A549 (cell line): ENCODE data around the gene STK33.

Source experiments
- CEBPB ChIP-seq, 2 experiments: fragments of >200 bp in 1 of 2; sonication (Bioruptor Twin) in 1 of 2; formaldehyde crosslinking in 1 of 2; IDR thresholded peaks; 2 replicates each; pipeline ENCODE4 v1.6.1; 2012 to 2016
- CTCF ChIP-seq: fragments of >200 bp; sonication (Bioruptor Twin); formaldehyde crosslinking; IDR thresholded peaks from 3 replicates; pipeline ENCODE4 v1.5.1; 2016
- JUN ChIP-seq, 2 experiments: fragments of >200 bp; sonication (Bioruptor Twin); formaldehyde crosslinking; IDR thresholded peaks; 2 replicates in 1 of 2; 3 replicates in 1 of 2; pipeline ENCODE4 v1.6.1; 2016 to 2017
- PBX3 ChIP-seq: IDR thresholded peaks from 2 replicates; pipeline ENCODE4 v1.6.1; 2012
- RAD21 ChIP-seq, 2 experiments: fragments of >200 bp in 1 of 2; sonication (Bioruptor Twin) in 1 of 2; formaldehyde crosslinking in 1 of 2; IDR thresholded peaks in 1 of 2; conservative IDR thresholded peaks in 1 of 2; 2 replicates in 1 of 2; 3 replicates in 1 of 2; pipeline ENCODE4 v1.6.1; 2012 to 2018; ENCODE audit warnings: inconsistent platforms in 1 of 2
- RFX5 ChIP-seq: fragments of 450-650 bp; IDR thresholded peaks from 2 replicates; pipeline ENCODE4 v1.7.1; 2014; ENCODE audit warnings: antibody characterized with exemption, mild to moderate bottlenecking, moderate library complexity
- SMC3 ChIP-seq: fragments of >200 bp; sonication (Bioruptor Twin); formaldehyde crosslinking; IDR thresholded peaks from 3 replicates; pipeline ENCODE4 v1.6.1; 2018; ENCODE audit warnings: inconsistent platforms
- TP53 ChIP-seq: fragments of 250-450 bp; sonication (Bioruptor Pico); IDR thresholded peaks from 2 replicates; pipeline ENCODE4 v1.5.0; 2021; ENCODE audit warnings: mild to moderate bottlenecking, moderate library complexity
- USF2 ChIP-seq: fragments of 450-650 bp; IDR thresholded peaks from 2 replicates; pipeline ENCODE4 v1.6.1; 2014; ENCODE audit warnings: antibody characterized with exemption

- TF ChIP-seq USF2 (no peak), RAD21 (conservative IDR thresholded peaks at IDR 0.05 in 1 of 2, IDR thresholded peaks at IDR 0.05 in 1 of 2) (no peak), JUN (IDR thresholded peaks at IDR 0.05) (no peak), RFX5 (no peak), TP53 (no peak), SMC3 (no peak), CTCF (no peak), CEBPB (IDR thresholded peaks at IDR 0.05) (no peak), PBX3 (no peak)
Measured at GRCh38 chr11:8361206-8361605, 232.8 kb downstream of the STK33 start.
